Renal pelvis (tissue), 4 donors: ENCODE results near the gene ACOX2. TPM values are rescaled to one million over a fixed set of nuclear protein-coding genes. Genes with fewer than 3 reads are reported as not detected.
A peak's percentile ranks its signal among the peaks of the same experiment; 100 is the strongest.

Experiments
- DNase-seq: peaks from one replicate; pipeline ENCODE4 v3.0.0-alpha.2; 2013
- polyA plus RNA-seq, 3 donors: library from polyadenylated mRNA; unstranded; fragments of 120-200 nt; gene quantifications; one replicate each; pipeline ENCODE4 v1.2.1, GENCODE V29; 2013; ENCODE audit not compliant: insufficient read length in 3 of 3

Gene ACOX2
- polyA plus RNA-seq, 3 donors: 37.2 to 42.3 (median 37.3) TPM

DNA sequence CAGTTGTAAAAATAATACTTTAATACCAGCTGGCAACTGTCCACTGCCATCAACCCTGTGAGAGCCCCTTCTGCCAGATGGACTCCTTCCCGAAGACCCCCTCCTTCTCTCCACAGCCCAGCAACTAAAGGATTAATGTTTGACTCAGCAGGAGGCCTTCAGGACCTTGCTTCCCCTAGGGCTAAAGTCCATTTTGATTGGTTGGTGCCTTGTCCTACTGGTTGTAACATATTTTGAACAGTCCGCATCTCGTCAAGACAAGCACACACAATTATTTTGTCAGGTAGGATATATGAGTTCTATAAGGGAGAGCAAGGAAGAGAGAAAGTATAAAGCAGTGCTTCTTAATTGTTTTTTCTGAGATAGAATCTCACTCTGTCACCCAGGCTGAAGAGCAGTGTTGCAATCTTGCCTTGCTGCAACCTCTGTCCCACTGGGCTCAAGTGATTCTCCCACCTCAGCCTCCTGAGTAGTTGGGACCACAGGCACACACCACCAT is 18.6 kb downstream of the ACOX2 start:
- peak; percentile 63 for DNase-seq

DNA sequence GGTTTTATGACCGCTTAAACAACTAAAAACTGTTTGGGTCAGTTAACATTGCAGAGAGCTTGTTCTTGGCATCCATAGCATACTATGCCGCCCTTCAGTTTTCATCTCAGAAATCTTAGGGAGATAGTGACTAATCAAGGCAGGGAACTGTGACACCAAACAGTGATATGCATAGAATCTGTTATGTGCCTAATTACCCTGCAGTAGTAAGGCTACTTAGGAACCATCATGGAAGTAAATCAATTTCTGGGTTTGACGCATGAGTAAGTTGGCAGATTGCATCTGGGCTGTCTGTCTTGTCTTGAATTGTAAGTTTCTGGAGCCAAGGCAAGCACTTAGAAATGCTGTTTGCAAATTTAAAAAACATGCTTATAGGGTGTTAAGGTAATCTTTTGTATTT is 22.6 kb downstream of the ACOX2 start:
- no peak for DNase-seq

DNA sequence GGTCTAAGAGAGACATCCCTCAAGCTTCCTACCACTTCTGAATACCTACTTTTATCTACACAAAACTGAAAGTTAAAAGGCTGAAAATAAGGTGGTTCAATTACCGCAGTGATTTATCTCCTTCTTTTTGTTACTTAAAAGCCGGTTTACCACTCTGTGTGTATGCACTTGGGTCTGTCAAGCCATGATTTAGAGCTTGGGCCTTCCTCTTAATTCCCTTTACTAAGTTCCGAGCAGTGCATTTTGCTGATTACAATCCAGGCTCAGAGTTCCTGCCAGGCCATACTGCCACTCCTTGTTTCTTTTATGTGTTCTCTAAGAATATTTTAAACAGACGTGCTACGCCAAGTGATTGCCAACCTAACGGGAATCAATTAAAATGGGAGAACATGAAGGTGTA is 28.6 kb downstream of the ACOX2 start:
- no peak for DNase-seq

DNA sequence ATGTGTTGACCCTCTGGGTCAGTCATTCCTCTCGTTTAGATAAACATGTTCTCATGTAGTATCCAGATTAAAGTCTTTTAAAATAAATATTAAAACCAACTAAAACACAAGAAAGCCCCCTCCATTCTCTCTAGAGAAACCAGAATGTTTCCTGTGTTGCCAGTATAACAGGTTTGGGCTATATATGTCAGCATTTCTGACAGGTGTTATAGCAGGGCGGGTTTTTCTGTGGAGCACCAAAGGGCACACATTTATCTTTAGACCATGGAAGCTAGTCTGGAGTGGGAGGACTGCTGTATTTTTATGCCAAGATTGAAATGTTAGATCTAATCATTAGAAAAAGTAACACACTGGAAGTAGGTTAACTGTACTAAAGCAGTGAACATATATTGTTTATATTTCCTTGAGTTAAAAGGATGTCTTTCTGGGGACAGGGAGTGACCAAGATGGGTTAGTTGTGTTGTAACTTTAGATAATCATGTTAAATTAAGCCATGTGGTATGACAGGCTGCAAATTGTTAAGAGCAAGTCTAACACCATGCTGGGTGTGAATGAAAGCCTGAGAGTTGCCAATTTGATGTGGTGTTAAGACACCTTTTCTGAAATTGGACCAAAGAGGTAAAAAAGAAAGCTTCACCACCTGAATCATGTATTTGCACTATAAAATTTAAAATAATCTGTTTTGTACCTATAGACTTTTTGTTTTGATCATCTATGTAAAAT is 29.5 kb downstream of the ACOX2 start:
- no peak for DNase-seq

DNA sequence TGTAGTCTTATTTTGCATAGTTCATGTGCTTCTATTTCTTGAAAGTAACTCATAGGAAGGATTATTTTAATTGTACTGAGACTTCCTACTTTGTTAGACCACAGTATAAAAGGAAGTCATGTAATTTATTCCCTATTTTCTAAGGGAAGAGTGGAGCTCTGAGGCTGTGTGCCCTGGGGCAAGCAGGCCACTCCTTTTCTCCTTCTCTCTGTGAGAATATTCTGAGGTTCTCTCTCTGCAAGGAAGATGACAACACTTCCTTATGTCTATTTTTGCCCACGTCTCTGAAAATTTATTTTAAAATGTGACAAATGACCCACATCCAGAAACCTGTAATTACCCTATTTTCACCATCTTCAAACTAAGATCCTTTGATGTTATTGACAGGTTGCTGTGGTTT is 34.1 kb downstream of the ACOX2 start:
- no peak for DNase-seq

DNA sequence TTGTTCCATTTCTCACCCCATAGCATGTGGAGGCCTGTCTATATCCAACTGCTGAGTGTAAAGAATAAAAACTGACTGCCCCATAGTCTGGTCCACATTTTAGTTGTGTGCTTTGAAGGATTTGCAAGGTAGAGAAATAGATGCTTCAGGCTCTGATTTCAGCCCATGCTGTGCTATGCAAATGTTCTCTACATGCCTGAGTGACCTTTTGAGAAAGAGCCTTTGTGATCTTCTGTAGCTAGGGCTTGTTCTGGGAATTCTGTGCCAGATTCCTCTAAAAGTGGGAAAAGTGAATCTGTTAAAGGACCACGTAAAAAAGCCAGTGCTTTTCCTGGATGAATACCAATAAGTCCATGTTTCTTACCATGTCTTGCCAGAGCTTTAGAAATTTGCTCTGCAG is 39.9 kb downstream of the ACOX2 start:
- no peak for DNase-seq

DNA sequence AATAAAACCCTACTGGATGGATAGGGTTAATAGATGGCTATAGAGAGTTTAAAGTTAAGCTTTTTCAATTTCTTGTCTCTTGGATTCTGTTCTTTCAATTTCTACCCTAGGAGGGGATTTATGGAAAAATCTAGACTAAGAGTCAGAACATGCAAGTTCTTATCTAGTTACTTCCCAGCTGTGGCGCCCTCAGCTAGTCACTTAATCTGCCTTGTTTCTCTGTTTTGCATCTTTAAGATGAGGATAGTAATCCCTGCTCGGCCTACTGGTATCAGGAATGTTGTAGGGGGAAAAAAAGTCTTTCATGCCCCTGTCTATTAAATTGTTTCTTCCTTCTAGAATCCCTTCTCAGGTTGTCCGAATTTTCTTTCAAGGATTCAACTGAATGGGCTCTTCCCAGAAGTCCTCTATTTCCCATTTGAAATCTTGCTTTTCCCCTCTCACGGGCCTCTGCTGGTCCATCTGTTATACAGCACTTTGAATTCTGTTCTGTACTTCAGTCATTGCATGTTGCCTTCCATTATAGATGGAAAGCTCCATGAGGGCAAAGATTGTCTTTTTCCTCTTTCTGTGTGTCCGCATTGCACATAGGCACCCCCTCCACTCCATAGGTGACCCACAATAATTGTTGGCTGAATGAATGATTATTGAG is 40.7 kb downstream of the ACOX2 start:
- DNase-seq: no peak

DNA sequence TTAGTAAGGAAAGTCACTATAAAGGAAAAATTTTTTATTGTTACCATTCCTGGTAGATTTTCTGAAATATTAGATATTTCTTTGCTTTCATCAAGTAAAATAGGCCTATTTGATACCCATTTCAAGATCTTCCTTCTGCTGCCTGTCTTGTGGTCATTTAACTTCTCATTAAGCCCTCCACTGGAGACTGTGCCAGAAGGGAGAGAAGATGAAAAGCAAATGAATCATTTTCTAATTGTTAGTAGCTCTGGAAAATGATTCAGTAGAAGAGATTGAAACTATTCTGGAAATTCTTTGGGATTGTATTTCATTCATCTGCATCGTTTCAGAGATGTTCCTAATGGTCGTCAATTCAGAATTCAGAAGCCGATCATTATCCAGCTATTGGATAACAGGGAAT is 41.9 kb downstream of the ACOX2 start:
- DNase-seq: no peak

DNA sequence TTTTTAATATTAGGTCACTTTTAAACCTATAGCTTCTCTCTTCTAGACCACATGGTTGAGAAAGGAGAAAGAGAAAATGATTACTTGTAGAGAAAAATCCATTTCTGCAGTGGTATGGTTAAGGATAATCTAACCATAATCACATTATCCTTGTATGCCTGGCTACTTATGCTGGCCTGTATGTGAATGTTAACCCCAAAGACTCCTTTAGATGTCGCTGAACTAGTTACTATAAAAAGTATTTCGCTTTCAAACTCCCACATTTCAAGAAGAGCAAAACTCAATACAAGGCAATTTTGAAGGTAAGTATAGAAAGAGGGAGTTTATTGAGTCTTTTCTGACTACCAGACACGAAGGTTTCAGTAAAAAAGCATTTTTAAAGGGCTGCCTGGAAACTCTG is 42.9 kb downstream of the ACOX2 start:
- DNase-seq: no peak

DNA sequence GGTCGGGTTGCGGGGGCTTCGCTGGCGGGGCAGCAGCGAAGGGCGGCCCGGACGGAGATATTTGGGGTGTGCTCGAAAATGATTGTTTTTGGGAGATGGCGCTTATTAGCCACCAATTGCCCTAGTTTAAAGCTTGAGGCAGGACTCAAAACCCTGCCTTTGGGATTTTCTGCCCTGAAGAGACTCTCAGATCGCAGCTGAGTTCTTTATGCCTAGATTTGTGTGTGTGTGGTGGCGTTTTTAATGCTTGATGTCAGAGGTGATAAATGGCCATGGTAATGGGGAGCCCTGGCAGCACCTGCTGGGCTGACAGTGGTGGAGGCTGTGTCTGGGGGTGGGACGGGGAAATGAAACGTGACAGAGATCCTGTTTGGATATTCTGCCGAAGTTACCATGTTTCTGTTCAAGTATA is 44.5 kb downstream of the ACOX2 start:
- DNase-seq: peak; percentile 65

DNA sequence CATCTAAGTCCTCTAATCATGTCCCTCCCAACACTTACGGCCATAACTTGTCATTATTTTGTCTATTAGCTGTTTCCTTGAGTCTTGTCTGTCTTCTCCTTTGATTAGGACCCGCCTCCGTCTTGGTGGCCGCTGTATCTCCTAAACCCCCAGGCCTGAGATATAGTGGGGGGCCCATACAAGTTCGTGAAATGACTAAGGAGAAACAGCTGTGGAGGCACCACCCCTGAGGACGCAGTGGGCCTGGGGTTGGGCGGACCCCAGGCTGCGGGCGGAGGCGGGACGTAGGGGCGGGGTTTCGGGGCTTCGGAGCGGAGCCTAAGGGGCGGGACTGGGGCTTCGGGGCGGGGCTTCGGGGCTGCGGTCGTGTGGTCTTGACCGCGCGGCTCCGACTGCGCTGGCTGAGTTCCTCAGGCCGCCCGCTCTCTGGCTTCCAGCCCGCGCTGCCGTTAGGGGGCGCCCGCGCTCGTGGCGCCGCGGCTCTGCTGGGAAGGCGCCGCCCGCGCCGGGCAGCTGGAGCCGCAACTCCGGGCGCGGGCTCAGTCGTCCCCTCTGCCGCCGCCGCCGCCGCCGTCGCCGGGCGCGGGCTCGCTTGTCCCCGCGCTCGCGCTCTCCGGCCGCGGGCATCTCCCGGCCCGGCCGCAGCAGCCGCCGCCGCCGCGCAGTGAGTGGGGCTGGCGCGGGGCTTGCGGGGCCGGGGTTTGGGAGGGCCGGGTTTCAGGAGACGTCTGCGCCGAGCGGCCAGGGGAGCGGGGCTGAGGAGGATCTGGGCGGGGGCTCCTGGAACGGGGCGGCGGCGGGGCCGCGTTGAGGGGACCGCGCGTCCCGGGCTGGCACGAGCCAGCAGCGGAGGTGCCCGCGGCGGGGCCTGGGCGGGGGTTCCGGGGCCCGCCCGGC is 45.2 kb downstream of the ACOX2 start, which contains the start of gene KCTD6:
Gene KCTD6 (plus strand): TSS at position 591 of the 897 bp plus-strand sequence. CDS start 6,660 bp downstream, outside the sequence.
- DNase-seq: peak; percentile 95

DNA sequence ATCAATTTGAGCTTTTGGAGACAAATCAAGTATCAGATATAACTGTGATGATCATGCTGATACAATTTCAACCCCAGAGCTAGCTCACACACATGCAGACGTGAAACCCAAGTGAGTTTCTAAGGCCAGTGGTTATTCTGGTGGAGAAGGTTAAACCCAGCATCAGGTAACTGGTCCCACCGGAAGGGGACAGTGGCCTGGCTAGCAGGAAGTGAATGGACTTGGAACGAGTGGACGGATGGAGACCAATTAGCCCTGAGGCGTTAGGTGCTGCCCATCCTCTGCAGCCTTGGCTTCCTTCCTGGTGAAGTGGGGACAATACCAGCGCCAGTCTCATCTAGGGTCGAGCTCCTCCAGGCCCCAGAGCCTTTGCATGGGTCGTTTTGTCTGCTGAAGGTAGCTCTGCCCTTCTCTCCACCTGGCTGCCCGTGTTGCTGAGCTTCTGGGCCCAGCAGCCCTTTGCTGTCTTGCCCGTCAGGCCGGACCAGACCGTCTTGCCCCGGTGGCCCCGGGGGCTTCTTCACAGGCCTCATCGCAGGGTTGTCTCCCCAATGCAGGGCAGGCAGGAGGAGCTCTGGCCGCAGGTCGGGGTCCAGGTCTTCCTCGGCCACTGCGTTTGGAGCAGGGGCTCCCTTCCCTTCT is 46.0 kb downstream of the ACOX2 start:
- no peak for DNase-seq

DNA sequence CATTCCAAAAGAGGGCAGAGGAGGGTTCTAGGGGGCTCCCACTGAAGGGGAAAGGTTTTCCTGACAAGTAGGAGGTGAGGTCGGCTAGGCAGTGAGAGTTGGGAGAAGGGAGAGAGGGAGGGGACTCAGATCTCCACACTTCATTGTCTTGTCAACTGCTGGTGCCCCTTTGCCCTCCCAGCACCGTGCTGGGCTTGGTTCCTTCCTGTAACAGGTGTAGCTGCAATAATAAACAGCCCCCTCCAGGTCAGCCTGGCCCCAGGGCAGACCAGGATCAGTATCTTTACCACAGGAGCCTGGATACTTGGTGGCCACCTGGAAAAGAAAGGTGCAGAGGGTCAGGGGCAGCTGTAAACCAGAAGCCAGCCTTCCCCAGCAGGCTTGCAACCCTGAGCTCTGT is 48.0 kb downstream of the ACOX2 start:
- DNase-seq: no peak

DNA sequence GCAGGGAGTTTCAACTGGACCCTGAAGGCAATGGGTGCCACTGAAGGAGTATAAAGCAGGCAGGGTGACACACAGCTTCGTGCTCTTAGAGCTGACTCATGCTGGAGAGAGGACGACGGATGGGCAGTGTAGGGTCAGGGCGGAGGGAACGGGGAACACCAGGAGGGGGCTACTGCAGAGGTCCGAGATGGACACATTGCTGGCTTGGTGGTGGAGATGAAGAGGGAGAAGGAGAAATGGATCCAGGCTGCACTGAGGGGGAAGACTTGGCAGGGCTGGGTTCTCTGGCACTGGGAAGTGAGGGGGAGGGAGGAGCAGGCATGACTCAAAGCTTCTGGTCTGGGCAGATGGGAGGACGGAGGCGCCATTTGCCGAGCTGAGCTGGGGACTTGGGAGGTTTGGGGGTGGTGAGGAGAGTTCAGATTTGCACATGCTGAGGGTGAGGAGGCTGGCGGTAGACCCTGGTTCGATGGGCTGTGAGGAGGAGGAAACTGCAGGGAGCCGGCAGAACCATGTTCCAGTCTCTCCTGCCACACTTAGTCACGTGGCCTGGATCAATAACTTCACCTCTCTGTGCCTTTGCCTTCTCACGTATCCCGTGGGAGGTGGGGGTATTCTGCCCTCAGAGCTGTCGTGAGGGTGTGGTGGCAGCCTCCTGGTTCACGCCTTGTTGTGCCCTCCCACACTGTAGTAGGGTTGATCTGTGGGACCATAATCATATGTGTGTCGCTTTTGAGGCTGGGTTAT is 49.7 kb downstream of the ACOX2 start:
- no peak for DNase-seq

DNA sequence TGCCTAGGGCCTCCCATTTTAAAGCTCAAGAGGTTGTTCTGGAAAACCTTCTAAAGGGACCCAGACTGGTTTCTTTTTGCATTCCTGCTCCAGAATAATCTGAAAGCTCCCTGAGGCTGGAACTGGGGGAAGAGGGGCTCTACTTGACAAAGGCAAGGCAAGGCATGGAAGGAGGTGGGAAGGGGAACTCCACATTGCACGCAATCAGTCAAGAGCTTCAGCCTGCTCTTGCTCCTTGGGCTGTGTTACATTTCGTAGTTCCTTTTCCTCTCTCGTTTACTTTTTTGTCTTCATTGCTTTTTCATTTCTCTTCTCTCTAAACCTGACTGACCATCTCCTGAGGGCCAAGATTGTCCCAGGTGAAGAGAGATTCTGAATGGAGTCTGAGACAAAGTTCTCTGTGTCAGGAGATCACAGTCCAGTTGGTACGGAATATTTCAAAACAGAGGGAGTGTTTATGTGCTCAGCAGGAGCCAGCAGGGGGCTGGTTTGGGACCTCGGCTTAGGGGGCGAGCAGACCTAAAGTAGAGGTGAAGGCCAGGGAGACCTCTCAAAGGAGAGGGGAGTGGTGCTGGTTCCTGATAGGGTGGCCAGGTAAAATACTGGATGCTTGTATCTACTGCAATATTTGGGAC is 51.1 kb downstream of the ACOX2 start:
- DNase-seq: no peak

DNA sequence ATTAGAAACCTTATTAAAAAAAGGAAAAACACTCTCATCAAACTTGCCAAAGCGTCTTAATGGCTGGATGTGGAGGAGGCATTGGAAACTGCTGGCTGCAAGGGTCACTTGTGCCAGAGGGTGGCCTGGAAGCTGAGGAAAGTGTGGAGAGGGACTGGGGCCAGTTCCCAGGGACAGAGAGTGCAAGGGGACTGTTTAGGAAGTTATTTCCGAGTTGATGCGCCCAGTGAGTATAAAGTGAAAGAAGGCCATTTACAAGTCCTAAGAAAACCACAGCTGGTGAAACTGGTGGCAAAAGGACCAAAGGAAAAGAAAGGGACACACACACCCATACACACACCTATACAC is 52.3 kb downstream of the ACOX2 start:
- DNase-seq: no peak

DNA sequence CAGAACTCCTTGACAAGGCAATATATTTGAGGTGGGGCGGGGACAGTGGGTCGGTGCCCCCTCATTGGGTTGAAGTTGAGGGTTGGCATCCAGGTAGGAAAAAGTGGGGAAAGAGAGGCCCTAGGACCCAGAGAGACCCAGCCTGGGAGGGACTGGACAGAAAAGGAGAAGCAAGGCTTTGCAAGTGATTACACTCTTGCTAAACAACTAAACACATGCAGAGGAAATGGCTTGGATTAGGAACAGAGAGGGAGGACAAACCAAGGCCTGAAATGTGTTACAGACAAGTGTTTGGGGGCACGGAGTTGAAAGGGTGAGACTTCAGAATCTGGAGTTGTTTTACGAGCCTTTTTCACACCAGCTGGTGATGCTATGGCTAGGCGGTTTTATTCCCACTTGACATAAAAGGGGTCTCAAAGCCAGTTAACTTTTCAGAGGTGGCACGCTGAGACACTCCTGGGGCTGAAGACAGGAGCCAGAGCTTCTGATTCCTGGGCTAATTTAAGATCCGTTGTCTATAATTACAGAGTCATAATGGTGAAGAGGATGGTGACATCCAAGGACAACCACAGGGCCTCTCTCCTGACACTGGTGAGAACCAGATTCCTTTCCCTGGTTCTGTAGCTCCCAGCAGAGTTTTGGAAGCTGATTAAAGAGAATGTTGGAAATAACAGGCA is 52.8 kb downstream of the ACOX2 start:
- no peak for DNase-seq

DNA sequence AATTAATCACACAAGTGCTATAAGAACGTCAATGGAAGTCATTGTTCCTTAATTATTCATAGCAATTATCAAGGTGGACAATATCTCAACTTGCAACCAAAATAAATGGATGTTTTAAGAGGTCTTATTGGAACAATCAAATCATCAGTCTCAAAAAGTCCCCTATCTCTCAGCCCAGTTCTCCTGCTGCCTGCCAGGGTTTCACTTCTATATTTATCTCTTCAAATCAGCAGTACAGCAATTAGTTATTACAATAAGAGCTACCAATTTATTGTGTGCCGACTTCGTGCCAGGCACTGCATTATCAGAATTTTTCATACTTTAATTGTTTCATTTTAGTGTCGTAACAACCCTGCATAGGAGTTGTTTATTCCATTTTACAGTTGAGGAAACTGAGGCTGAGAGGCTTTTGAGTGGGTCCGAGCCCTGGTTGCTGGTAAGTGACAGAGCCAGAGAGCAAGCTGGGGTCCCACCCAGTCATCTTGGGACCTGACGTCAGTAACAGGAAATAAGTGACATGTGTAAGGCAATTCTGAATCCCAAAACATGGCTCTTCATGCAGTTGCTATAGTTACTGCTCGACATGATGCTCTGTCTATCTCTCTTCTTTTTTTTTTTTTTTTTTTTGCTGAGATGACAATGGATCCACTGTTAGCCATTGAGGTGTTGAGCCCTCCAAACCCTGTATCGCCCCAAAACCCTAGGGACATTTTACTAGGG is 53.9 kb downstream of the ACOX2 start:
- no peak for DNase-seq

DNA sequence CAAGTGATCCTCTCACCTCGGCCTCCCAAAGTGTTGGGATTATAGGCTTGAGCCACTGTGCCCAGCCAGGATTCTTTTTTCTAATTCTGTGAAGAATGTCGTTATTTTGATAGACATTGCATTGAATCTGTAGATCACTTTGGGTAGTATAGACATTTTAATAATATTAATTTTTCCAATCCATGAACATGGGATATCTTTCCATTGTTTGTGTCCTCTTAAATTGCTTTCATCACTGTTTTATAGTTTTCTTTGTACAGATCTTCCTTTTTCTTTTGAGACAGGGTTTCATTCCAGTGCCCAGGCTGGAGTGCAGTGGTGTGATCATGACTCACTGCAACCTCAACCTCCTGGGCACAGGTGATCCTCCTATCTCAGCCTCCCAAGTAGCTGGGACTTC is 56.7 kb downstream of the ACOX2 start:
- no peak for DNase-seq

DNA sequence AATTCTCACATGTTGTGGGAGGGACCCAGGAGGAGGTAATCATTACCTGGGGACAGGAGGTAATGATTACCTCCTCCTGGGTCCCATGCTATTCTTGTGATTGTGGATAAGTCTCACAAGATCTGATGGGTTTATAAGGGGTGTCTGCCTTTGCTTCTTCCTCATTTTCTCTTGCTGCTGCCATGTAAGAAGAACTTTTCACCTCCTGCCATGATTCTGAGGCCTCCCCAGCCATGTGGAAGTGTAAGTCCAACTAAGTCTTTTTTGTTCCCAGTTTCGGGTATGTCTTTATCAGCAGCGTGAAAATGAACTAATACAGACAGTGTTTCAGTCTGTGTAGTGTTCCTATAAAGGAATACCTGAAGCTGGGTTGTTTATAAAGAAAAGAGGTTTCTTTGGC is 58.2 kb downstream of the ACOX2 start:
- DNase-seq: no peak
